ENCODE data around the gene CACNA1B. TPM values are rescaled to one million over a fixed set of nuclear protein-coding genes. Genes with fewer than 3 reads are reported as not detected.
A peak's percentile ranks its signal among the peaks of the same experiment; 100 is the strongest.
"Not testable (repeated sequence)": the region's sequence is repeated elsewhere in the genome, so short reads cannot be mapped to it uniquely, and the experiment has no call there.

CACNA1B gene
- total RNA-seq, 5 donors from 2014 or later (not counting 1 experiment from before 2014, with no cell fraction given): 0.03 to 0.09 (median 0.03) TPM; not detected in 2

DNA sequence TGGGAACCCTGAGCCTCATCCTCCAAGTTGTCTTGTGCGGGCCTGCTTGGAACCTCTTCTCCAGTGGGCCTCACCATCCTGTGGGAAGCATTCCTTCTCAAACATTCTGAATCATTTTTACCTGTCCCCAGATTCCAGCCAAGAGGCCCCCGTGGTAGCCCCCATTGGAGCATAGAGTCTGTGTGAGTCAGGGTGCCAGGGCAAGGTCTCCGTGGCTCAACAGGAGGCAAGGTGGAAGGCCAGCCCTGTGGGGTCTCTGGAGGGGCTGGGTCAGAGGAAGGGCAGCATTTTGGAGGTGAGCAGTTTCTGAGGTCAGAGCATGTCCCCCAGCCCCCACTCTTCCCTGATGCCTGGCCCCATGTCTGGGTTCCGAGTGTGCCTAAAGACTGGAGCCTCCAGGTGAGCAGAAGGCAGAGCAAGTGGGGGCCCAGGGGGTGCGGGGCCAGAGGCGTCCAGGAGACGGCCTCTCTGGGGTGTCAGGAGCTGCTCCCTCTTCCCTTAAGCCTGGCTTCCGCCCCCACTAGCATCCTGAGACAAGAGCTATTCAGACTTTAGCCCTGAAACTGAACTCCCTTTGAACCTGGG, 2.1 kb downstream of the CACNA1B start:
- WGBS (ENCODE audit: insufficient coverage): 86% methylated on average over 6 of the region's 8 CpGs
- Mint-ChIP-seq H3K27ac (no peak overlapping the region), H3K36me3 (no peaks in the 10 kb centered on the region), H3K27me3 (peaks cover 31 to 43% of the 10 kb centered on the region in 2 donors), H3K9me3 (no peaks in the 10 kb centered on the region), H3K4me3 (peak overlapping the region in 1 of 3 donors; percentile 39), H3K4me1 (peaks cover 2 to 4% (median 3%) of the 10 kb centered on the region in 3 donors)
- Histone ChIP-seq H3K27me3 (replicated peaks in 1 of 2; ENCODE audit: control insufficient read depth in 2 of 2, extremely low read depth in 1 of 2, insufficient read depth in 2 of 2, low read length in 1 of 2) (peaks cover 0 to 54% of the 10 kb centered on the region in 2 experiments), H3K9me3 (no peaks in the 10 kb centered on the region), H3K4me1 (ENCODE audit: control insufficient read depth in 1 of 2, extremely low read depth in 1 of 2, insufficient read depth in 2 of 2, low read length in 2 of 2) (no peaks in the 10 kb centered on the region), H3K27ac (ENCODE audit: low read length) (no peak overlapping the region), H3K4me3 (ENCODE audit: control insufficient read depth in 1 of 2, extremely low read depth in 1 of 2, low read length in 1 of 2) (no peak overlapping the region), H3K36me3 (ENCODE audit: control insufficient read depth in 2 of 2, extremely low read depth in 1 of 2, insufficient read depth in 1 of 2, low read length in 1 of 2) (no peaks in the 10 kb centered on the region)
- DNase-seq: no peak
- CTCF ChIA-PET: no interaction called here
- POLR2A ChIA-PET: no interaction called here
- ATAC-seq (replicated peaks in 1 of 4): no peak

DNA sequence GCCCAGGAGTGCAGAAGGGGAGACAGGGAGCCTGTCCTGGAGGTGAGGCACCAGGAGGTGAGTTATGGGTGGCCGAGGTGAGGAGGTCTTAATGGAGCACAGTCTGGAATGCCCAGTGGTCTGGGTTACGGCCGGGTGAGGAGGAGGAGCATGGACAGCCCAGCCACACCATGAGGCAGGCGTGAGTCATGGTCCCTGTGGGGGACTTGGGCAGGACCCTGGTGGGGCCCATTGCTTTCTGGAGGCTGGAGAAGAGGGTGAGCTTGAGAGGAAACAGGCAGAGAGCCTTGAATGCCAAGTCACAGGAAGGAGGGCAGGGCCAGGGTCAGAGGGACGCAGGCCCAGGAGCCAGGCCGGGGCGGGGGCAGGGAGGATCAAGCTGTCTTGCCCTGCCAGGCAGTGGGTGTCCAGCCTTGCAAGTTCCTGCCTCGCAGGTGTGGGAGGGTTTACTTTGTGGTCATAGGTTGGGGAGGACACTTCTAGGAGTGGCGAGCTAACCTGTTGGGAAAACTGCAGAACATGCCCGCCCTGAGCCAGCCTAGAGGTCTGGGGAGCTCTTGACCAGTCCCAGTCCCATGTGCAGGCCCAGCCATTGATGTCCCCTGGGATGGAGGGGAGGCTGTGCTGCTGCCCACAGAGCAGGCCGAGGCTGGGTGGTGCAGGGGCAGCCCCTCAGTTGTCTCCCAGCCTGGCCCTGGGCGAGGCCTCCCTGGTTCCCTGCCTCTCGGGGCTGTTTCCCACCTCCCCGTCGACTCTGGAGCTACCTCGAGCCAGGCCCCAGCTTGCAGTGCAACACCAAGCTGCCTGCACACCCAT, 2.8 kb downstream of the CACNA1B start:
- H3K9me3 Mint-ChIP-seq: no peaks in the 10 kb centered on the region
- H3K36me3 ChIP-seq (ENCODE audit: control insufficient read depth in 2 of 2, extremely low read depth in 1 of 2, insufficient read depth in 1 of 2, low read length in 1 of 2): no peaks in the 10 kb centered on the region
- no peak overlapping the region for H3K4me3 Mint-ChIP-seq
- ChIA-PET POLR2A (no interaction called here), CTCF (no interaction called here)
- H3K27me3 Mint-ChIP-seq: peaks cover 25 to 36% of the 10 kb centered on the region in 2 donors
- H3K4me1 Mint-ChIP-seq: peaks cover 2 to 4% (median 3%) of the 10 kb centered on the region in 3 donors
- DNase-seq (no peak), ATAC-seq (replicated peaks in 1 of 4) (no peak)
- no peak overlapping the region for H3K27ac Mint-ChIP-seq
- 83% methylated on average over 15 of the region's 16 CpGs for WGBS (ENCODE audit: insufficient coverage)
- H3K36me3 Mint-ChIP-seq: no peaks in the 10 kb centered on the region
- H3K4me3 ChIP-seq (ENCODE audit: control insufficient read depth in 1 of 2, extremely low read depth in 1 of 2, low read length in 1 of 2): no peak overlapping the region
- H3K9me3 ChIP-seq: no peaks in the 10 kb centered on the region
- H3K27me3 ChIP-seq (replicated peaks in 1 of 2; ENCODE audit: control insufficient read depth in 2 of 2, extremely low read depth in 1 of 2, insufficient read depth in 2 of 2, low read length in 1 of 2): peaks cover 0 to 47% of the 10 kb centered on the region in 2 experiments
- H3K4me1 ChIP-seq (ENCODE audit: control insufficient read depth in 1 of 2, extremely low read depth in 1 of 2, insufficient read depth in 2 of 2, low read length in 2 of 2): no peaks in the 10 kb centered on the region
- H3K27ac ChIP-seq (ENCODE audit: low read length): no peak overlapping the region

DNA sequence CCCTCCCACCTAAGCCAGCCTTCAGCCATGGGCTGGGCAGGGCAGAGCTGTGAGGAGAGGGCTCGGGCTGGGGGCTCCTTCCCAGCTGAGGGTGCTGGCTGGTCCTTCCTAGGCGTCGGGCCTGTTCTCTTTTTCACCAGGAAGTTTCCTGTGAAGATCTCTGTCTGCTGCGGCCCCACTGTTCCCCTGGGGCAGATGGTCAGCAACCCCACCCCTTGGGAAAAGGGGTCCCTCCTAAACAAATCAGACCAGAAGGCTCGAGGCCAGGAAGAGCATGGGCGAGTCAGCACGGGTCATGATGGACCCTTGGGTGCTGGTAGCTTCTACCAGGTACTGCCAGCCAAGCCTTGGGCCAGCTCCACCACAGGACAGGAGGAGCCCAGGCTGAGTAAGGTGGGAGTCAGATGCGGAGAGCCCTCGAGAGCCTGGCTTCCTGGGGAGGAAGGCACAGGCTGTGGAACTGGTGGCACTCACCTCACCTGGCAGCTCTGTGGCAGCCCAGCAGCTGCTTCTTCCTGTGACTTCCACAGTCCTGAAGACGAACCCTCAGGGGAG, 3.5 kb downstream of the CACNA1B start:
- Histone ChIP-seq H3K4me3 (ENCODE audit: control insufficient read depth in 1 of 2, extremely low read depth in 1 of 2, low read length in 1 of 2) (no peak overlapping the region), H3K9me3 (no peaks in the 10 kb centered on the region), H3K27me3 (replicated peaks in 1 of 2; ENCODE audit: control insufficient read depth in 2 of 2, extremely low read depth in 1 of 2, insufficient read depth in 2 of 2, low read length in 1 of 2) (peaks cover 0 to 40% of the 10 kb centered on the region in 2 experiments), H3K4me1 (ENCODE audit: control insufficient read depth in 1 of 2, extremely low read depth in 1 of 2, insufficient read depth in 2 of 2, low read length in 2 of 2) (no peaks in the 10 kb centered on the region), H3K27ac (ENCODE audit: low read length) (no peak overlapping the region), H3K36me3 (ENCODE audit: control insufficient read depth in 2 of 2, extremely low read depth in 1 of 2, insufficient read depth in 1 of 2, low read length in 1 of 2) (no peaks in the 10 kb centered on the region)
- Mint-ChIP-seq H3K27ac (no peak overlapping the region), H3K9me3 (no peaks in the 10 kb centered on the region), H3K36me3 (no peaks in the 10 kb centered on the region), H3K4me1 (peaks cover 2 to 4% (median 3%) of the 10 kb centered on the region in 3 donors), H3K4me3 (no peak overlapping the region), H3K27me3 (peaks cover 18 to 29% of the 10 kb centered on the region in 2 donors)
- ATAC-seq (replicated peaks in 1 of 4): no peak
- DNase-seq: no peak
- POLR2A ChIA-PET: no interaction called here
- 69% methylated on average over 7 of the region's 10 CpGs for WGBS (ENCODE audit: insufficient coverage)
- CTCF ChIA-PET: no interaction called here

DNA sequence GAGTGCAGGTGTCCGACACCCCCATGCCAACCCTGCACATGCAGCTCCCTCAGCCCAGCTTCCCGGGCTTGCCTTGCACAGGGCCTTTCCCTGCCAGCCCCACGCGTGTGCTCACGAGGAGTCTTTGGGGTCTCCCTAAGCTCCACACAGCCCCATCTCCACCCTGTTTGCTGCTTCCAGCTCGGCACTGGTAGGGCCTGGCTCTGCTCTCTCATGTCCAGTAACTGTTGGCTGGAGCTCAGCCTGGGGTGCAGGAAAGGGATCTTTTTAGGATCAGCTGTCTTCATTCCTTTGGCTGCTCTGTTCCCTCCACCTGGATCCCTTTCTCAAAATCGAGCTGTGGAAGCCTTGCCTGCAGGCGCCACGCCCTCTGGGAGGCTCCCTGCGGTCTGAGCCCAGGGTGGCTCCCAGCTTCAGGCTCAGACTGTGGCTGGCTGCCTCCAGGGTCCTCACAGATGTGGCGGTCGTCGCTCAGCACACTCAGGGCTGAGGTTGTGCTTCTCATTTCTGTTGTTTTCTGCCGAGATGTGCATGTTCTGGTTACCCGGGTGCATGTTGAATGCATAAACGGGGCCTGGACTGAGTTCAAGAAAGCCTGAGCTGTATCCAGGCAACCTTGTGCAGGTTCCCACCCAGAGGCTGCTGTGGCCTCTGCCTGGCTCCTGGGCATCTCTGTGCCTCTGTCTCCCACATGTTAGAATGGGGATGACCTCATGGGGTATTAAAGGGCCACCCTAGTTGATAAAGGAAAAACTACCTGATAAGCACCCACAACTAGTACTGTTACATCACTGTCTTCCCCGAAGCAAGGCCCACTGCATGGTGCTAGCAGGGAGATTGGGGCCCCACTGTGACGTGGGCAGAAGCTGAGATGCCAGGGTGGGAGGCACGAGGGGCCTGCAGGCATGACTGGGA, 4.3 kb downstream of the CACNA1B start:
- Histone ChIP-seq H3K27ac (ENCODE audit: low read length) (no peak overlapping the region), H3K4me1 (ENCODE audit: control insufficient read depth in 1 of 2, extremely low read depth in 1 of 2, insufficient read depth in 2 of 2, low read length in 2 of 2) (no peaks in the 10 kb centered on the region), H3K9me3 (no peaks in the 10 kb centered on the region), H3K36me3 (ENCODE audit: control insufficient read depth in 2 of 2, extremely low read depth in 1 of 2, insufficient read depth in 1 of 2, low read length in 1 of 2) (no peaks in the 10 kb centered on the region), H3K4me3 (ENCODE audit: control insufficient read depth in 1 of 2, extremely low read depth in 1 of 2, low read length in 1 of 2) (no peak overlapping the region), H3K27me3 (replicated peaks in 1 of 2; ENCODE audit: control insufficient read depth in 2 of 2, extremely low read depth in 1 of 2, insufficient read depth in 2 of 2, low read length in 1 of 2) (peaks cover 0 to 32% of the 10 kb centered on the region in 2 experiments)
- CTCF ChIA-PET: no interaction called here
- ATAC-seq (replicated peaks in 1 of 4): no peak
- POLR2A ChIA-PET: no interaction called here
- H3K36me3 Mint-ChIP-seq: no peaks in the 10 kb centered on the region
- no peaks in the 10 kb centered on the region for H3K9me3 Mint-ChIP-seq
- no peak overlapping the region for H3K27ac Mint-ChIP-seq
- H3K27me3 Mint-ChIP-seq: peaks cover 12 to 21% of the 10 kb centered on the region in 2 donors
- 71% methylated on average over 17 of the region's 19 CpGs for WGBS (ENCODE audit: insufficient coverage)
- peaks cover 0 to 4% (median 0%) of the 10 kb centered on the region in 3 donors for H3K4me1 Mint-ChIP-seq
- no peak overlapping the region for H3K4me3 Mint-ChIP-seq
- DNase-seq: no peak

DNA sequence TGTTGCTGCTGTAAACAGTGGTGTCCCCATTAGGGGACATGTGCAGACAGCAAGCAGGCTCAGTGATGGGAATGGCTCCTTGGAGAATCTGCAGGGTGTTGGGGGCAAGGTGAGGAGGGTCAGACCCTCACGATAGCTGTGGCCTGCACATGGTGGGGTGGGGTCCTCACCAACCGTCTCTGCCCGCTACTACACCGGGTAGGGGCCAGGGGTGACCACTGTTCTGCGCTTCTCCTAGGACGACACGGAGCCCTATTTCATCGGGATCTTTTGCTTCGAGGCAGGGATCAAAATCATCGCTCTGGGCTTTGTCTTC, 4.9 kb downstream of the CACNA1B start:
- no peaks in the 10 kb centered on the region for H3K9me3 ChIP-seq
- ATAC-seq (replicated peaks in 1 of 4): no peak
- H3K27me3 Mint-ChIP-seq: peaks cover 12 to 20% of the 10 kb centered on the region in 2 donors
- POLR2A ChIA-PET: no interaction called here
- peaks cover 0 to 4% (median 0%) of the 10 kb centered on the region in 3 donors for H3K4me1 Mint-ChIP-seq
- CTCF ChIA-PET: no interaction called here
- no peaks in the 10 kb centered on the region for H3K9me3 Mint-ChIP-seq
- no peak for DNase-seq
- peaks cover 0 to 29% of the 10 kb centered on the region in 2 experiments for H3K27me3 ChIP-seq (replicated peaks in 1 of 2; ENCODE audit: control insufficient read depth in 2 of 2, extremely low read depth in 1 of 2, insufficient read depth in 2 of 2, low read length in 1 of 2)
- H3K4me1 ChIP-seq (ENCODE audit: control insufficient read depth in 1 of 2, extremely low read depth in 1 of 2, insufficient read depth in 2 of 2, low read length in 2 of 2): no peaks in the 10 kb centered on the region
- no peak overlapping the region for H3K4me3 ChIP-seq (ENCODE audit: control insufficient read depth in 1 of 2, extremely low read depth in 1 of 2, low read length in 1 of 2)
- WGBS (ENCODE audit: insufficient coverage): 89% methylated on average over 10 of the region's 10 CpGs
- no peak overlapping the region for H3K27ac ChIP-seq (ENCODE audit: low read length)
- H3K4me3 Mint-ChIP-seq: no peak overlapping the region
- no peaks in the 10 kb centered on the region for H3K36me3 ChIP-seq (ENCODE audit: control insufficient read depth in 2 of 2, extremely low read depth in 1 of 2, insufficient read depth in 1 of 2, low read length in 1 of 2)
- H3K36me3 Mint-ChIP-seq: no peaks in the 10 kb centered on the region
- H3K27ac Mint-ChIP-seq: no peak overlapping the region

DNA sequence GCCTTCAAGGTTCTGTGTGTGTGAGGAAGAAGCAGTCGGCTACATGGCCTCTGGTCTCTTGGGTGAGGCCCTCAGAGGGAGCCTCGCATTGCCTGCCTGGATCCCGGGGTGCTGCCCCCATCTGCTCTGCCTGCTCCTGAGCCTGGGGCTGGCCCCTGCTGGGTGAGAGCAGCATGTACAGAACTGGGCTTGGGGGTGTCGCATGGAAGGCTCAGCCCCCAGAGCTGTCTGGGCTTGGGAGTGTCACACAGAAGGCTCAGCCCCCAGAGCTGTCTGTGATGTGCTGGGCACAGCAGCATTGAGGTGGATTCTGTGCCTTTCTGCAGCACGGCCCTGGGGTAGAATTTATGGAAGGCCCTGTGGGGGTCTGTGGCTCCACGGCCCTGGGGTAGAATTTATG, 6.4 kb downstream of the CACNA1B start:
- DNase-seq; ATAC-seq (replicated peaks in 1 of 4); H3K9me3 Mint-ChIP-seq; H3K4me3 Mint-ChIP-seq; CTCF ChIA-PET; H3K27ac Mint-ChIP-seq; H3K4me1 Mint-ChIP-seq; POLR2A ChIA-PET; H3K36me3 Mint-ChIP-seq; H3K4me3 ChIP-seq (ENCODE audit: control insufficient read depth in 1 of 2, extremely low read depth in 1 of 2, low read length in 1 of 2); H3K9me3 ChIP-seq; H3K36me3 ChIP-seq (ENCODE audit: control insufficient read depth in 2 of 2, extremely low read depth in 1 of 2, insufficient read depth in 1 of 2, low read length in 1 of 2); H3K27ac ChIP-seq (ENCODE audit: low read length); H3K4me1 ChIP-seq (ENCODE audit: control insufficient read depth in 1 of 2, extremely low read depth in 1 of 2, insufficient read depth in 2 of 2, low read length in 2 of 2): not testable (repeated sequence)
- H3K27me3 ChIP-seq (replicated peaks in 1 of 2; ENCODE audit: control insufficient read depth in 2 of 2, extremely low read depth in 1 of 2, insufficient read depth in 2 of 2, low read length in 1 of 2): peaks cover 0 to 26% of the 10 kb centered on the region in 2 experiments
- peaks cover 12 to 18% of the 10 kb centered on the region in 2 donors for H3K27me3 Mint-ChIP-seq
- no CpG with 5 or more reads among the region's 6 CpGs for WGBS (ENCODE audit: insufficient coverage)

All from T-cell (primary cell).